ENCODE measurements around the gene SORBS1. TPM values are rescaled to one million over a fixed set of nuclear protein-coding genes. Genes with fewer than 3 reads are reported as not detected.

Gene SORBS1
- total and polyA plus RNA-seq, 2 donors (not counting 3 experiments of a cell fraction or from before 2014, with no cell fraction given), result 2.0 to 7.9 TPM

DNA sequence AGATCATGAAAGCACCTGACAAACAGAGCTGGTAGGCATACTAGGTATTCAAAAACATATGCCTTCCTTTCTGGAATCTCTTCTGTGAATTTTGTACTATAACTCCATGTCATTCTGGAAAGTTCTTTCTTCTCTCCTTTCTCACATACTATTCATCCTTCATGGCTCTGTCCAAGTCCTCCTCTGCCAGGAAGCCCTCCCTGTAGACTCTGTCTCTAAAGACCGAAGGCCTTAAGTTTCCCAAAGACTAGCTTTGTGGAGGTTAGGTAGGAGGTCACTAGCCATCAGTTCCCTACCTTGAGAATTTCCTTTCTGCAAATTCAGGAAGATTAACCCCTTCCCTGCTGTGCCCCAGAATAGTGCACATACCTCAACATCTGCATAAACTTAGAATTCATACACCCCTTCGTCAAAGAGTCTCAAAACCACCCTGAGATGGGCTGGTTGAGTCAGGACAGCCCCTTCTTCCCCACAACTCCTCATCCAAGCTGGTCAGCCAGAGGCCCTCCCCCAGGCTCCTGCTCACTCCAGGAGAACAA lies 20.6 kb downstream of the SORBS1 start:
- H3K4me3 ChIP-seq (replicated peaks in 1 of 3; ENCODE audit: insufficient read depth in 1 of 3, low read depth in 1 of 3, low read length in 3 of 3), result no peak overlapping the region
- FAIRE-seq (no peak), DNase-seq (ENCODE audit: low read depth, low spot score) (no peak)
- no peak overlapping the region for H3K4me2 ChIP-seq (ENCODE audit: insufficient read depth, low read length)
- no peaks in the 10 kb centered on the region for H3K36me3 ChIP-seq (ENCODE audit: control insufficient read depth in 2 of 2, extremely low read depth in 1 of 2, insufficient read depth in 2 of 2, low read length in 2 of 2)
- no peak overlapping the region for H3K27ac ChIP-seq (ENCODE audit: insufficient read depth, low read depth, low read length)
- H3K27me3 ChIP-seq (ENCODE audit: control insufficient read depth in 2 of 2, insufficient read depth in 2 of 2, low read length in 2 of 2), result no peaks in the 10 kb centered on the region
- no TSS peak for BruUV-seq (replicated peaks)
- POLR2A ChIA-PET, result no interaction called here
- dilution Hi-C loops (cut with MboI; ENCODE audit: extremely low pct_ligation_motif_present, low sequenced_read_pairs) (no loop called here), intact Hi-C loops (cut with micrococcal nuclease) (no loop called here)
- TF ChIP-seq POLR2A (IDR thresholded peaks at IDR 0.05; ENCODE audit: low read depth, low read length) (no peak), GATA2 (IDR thresholded peaks at IDR 0.05; ENCODE audit: insufficient read depth, insufficient read length, low read depth, low read length) (no peak)
- CTCF ChIA-PET, result interaction anchor here (0.8 kb wide), 1 partner anchor 12 kb away, joined by 3 read pairs; no protein-coding TSS in a partner anchor
- H3K9ac ChIP-seq (replicated peaks; ENCODE audit: extremely low read depth, insufficient read depth, low read length), result no peak overlapping the region
- no peaks in the 10 kb centered on the region for H4K20me1 ChIP-seq (replicated peaks; ENCODE audit: control insufficient read depth, extremely low read depth, insufficient read depth, low read length)
- H3K4me1 ChIP-seq (ENCODE audit: control insufficient read depth, extremely low read depth, insufficient read depth, low read length), result peaks cover 14% of the 10 kb centered on the region
- no peak overlapping the region for H2AFZ ChIP-seq (ENCODE audit: low read depth, low read length)
- no peaks in the 10 kb centered on the region for H3K79me2 ChIP-seq (ENCODE audit: control insufficient read depth, insufficient read depth, low read length)
- H3K9me3 ChIP-seq (replicated peaks; ENCODE audit: control insufficient read depth, insufficient read depth, low read length), result no peaks in the 10 kb centered on the region
- no peaks in the 10 kb centered on the region for H3K9me1 ChIP-seq (replicated peaks; ENCODE audit: control insufficient read depth, extremely low read depth, insufficient read depth, low read length)

DNA sequence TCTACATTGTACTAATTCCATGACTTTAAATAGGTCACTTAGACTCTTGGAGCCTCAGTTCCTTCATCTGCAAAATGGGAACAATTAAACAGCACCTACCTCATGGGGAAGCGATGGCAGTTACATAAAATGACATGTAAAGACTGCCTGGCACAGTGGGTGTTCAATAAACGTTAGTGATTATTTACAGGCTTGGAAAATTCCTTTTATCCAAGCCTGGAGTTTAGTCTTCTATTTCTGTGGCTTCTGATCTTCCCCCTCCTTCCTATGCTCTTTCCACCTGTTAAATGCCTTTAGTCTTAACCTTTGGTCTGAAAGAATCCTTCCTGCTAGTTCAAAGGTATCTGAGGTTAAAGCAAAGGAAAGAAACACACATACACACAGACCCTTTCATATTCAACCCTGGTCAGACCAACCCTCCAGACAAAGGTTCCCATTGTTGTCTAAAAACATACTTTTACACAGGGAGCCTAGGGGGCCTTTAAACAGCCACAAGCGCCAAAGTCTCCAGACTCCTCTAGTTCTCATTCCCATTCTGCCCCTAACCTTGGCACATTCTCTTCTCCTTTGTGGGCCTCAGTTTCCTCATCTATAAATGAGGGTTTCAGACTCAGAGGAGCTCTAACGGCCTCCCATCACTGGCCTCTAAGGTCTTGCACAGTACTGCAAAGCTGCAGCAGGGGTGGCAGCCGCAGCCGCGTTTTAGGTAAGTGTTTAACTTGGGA lies 21.4 kb downstream of the SORBS1 start:
- FAIRE-seq (no peak), DNase-seq (ENCODE audit: low read depth, low spot score) (no peak)

More for the DNA sequence above, 21.4 kb downstream of the SORBS1 start:
- Histone ChIP-seq H3K4me3 (replicated peaks in 1 of 3; ENCODE audit: insufficient read depth in 1 of 3, low read depth in 1 of 3, low read length in 3 of 3) (no peak overlapping the region), H3K9me1 (replicated peaks; ENCODE audit: control insufficient read depth, extremely low read depth, insufficient read depth, low read length) (no peaks in the 10 kb centered on the region), H3K9me3 (replicated peaks; ENCODE audit: control insufficient read depth, insufficient read depth, low read length) (no peaks in the 10 kb centered on the region), H3K27ac (ENCODE audit: insufficient read depth, low read depth, low read length) (no peak overlapping the region), H3K4me1 (ENCODE audit: control insufficient read depth, extremely low read depth, insufficient read depth, low read length) (peaks cover 17% of the 10 kb centered on the region), H3K4me2 (ENCODE audit: insufficient read depth, low read length) (no peak overlapping the region), H3K79me2 (ENCODE audit: control insufficient read depth, insufficient read depth, low read length) (no peaks in the 10 kb centered on the region), H3K36me3 (ENCODE audit: control insufficient read depth in 2 of 2, extremely low read depth in 1 of 2, insufficient read depth in 2 of 2, low read length in 2 of 2) (no peaks in the 10 kb centered on the region), H2AFZ (ENCODE audit: low read depth, low read length) (no peak overlapping the region), H4K20me1 (replicated peaks; ENCODE audit: control insufficient read depth, extremely low read depth, insufficient read depth, low read length) (no peaks in the 10 kb centered on the region), H3K9ac (replicated peaks; ENCODE audit: extremely low read depth, insufficient read depth, low read length) (no peak overlapping the region), H3K27me3 (ENCODE audit: control insufficient read depth in 2 of 2, insufficient read depth in 2 of 2, low read length in 2 of 2) (no peaks in the 10 kb centered on the region)
- ChIA-PET POLR2A (no interaction called here), CTCF (no interaction called here)
- dilution Hi-C loops (cut with MboI; ENCODE audit: extremely low pct_ligation_motif_present, low sequenced_read_pairs) (no loop called here), intact Hi-C loops (cut with micrococcal nuclease) (no loop called here)
- TF ChIP-seq MYC (IDR thresholded peaks at IDR 0.05; ENCODE audit: low read depth, low read length) (no peak), MAX (IDR thresholded peaks at IDR 0.05; ENCODE audit: insufficient read depth, insufficient read length) (no peak), POLR2A (IDR thresholded peaks at IDR 0.05; ENCODE audit: low read depth, low read length) (no peak), GATA2 (IDR thresholded peaks at IDR 0.05; ENCODE audit: insufficient read depth, insufficient read length, low read depth, low read length) (no peak), JUN (IDR thresholded peaks at IDR 0.05; ENCODE audit: borderline replicate concordance, insufficient read depth, insufficient read length, low read depth) (no peak), FOS (IDR thresholded peaks at IDR 0.05; ENCODE audit: borderline replicate concordance, insufficient read depth, low read length) (no peak), EZH2 (IDR thresholded peaks at IDR 0.05; ENCODE audit: borderline replicate concordance, low read depth, low read length, severe bottlenecking) (no peak), POLR2AphosphoS5 (IDR thresholded peaks at IDR 0.05; ENCODE audit: insufficient read depth, low read depth, low read length) (no peak)
- TF ChIP-seq, protein P1, sequence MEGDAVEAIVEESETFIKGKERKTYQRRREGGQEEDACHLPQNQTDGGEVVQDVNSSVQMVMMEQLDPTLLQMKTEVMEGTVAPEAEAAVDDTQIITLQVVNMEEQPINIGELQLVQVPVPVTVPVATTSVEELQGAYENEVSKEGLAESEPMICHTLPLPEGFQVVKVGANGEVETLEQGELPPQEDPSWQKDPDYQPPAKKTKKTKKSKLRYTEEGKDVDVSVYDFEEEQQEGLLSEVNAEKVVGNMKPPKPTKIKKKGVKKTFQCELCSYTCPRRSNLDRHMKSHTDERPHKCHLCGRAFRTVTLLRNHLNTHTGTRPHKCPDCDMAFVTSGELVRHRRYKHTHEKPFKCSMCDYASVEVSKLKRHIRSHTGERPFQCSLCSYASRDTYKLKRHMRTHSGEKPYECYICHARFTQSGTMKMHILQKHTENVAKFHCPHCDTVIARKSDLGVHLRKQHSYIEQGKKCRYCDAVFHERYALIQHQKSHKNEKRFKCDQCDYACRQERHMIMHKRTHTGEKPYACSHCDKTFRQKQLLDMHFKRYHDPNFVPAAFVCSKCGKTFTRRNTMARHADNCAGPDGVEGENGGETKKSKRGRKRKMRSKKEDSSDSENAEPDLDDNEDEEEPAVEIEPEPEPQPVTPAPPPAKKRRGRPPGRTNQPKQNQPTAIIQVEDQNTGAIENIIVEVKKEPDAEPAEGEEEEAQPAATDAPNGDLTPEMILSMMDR (IDR thresholded peaks at IDR 0.05; ENCODE audit: extremely low read depth in 1 of 2, insufficient read depth in 1 of 2, low read depth in 1 of 2, low read length in 2 of 2), result no peak
- no TSS peak for BruUV-seq (replicated peaks)

All from endothelial cell of umbilical vein (primary cell).